NB4 (cell line): ENCODE data around the gene RNU6-7.

Source experiments
- DNase-seq: peaks from one replicate; pipeline ENCODE4 v3.0.0; 2010; ENCODE audit warnings: low read depth
- H3K4me3 ChIP-seq: one replicate; pipeline ENCODE4 v1.5.1; 2011; ENCODE audit warnings: mild to moderate bottlenecking, low read depth, low read length, moderate library complexity
- CTCF ChIP-seq: IDR thresholded peaks from one replicate; pipeline ENCODE4 v1.5.1; 2012; ENCODE audit warnings: low read depth, low read length
- MAX ChIP-seq: IDR thresholded peaks from 2 replicates; pipeline ENCODE4 v1.6.1; 2011; ENCODE audit warnings: low read depth, low read length
- MYC ChIP-seq: IDR thresholded peaks from 2 replicates; pipeline ENCODE4 v1.6.1; 2011; ENCODE audit warnings: low read depth, low read length
- POLR2A ChIP-seq: IDR thresholded peaks from 2 replicates; pipeline ENCODE4 v1.6.1; 2011; ENCODE audit warnings: mild to moderate bottlenecking; ENCODE audit not compliant: insufficient read length; ENCODE audit errors: extremely low read depth

RNU6-7 gene

GRCh38 chr14:32232481-32232880 is 30.6 kb downstream of the RNU6-7 start:
- H3K4me3 ChIP-seq, result no peak overlapping the region
- DNase-seq, result no peak
- TF ChIP-seq MAX, result no peak
- TF ChIP-seq CTCF, result no peak
- TF ChIP-seq POLR2A, result no peak
- no peak for TF ChIP-seq MYC

- TF ChIP-seq CTCF, result no peak
- no peak for TF ChIP-seq POLR2A
Measured at GRCh38 chr14:32233260-32233659, 31.4 kb downstream of the RNU6-7 start.

GRCh38 chr14:32244404-32244803 is 42.6 kb downstream of the RNU6-7 start:
- no peak overlapping the region for H3K4me3 ChIP-seq
- TF ChIP-seq CTCF (no peak), MYC (no peak), MAX (no peak), POLR2A (no peak)
- no peak for DNase-seq

More at GRCh38 chr14:32233260-32233659, 31.4 kb downstream of the RNU6-7 start:
- DNase-seq, result no peak
- no peak overlapping the region for H3K4me3 ChIP-seq

GRCh38 chr14:32246751-32247150 is 44.9 kb downstream of the RNU6-7 start:
- no peak for DNase-seq
- no peak overlapping the region for H3K4me3 ChIP-seq
- TF ChIP-seq POLR2A (no peak), MAX (no peak), MYC (no peak), CTCF (no peak)

- H3K4me3 ChIP-seq, result no peak overlapping the region
- TF ChIP-seq POLR2A (no peak), CTCF (no peak), MYC (no peak), MAX (no peak)
- DNase-seq, result no peak
Measured at GRCh38 chr14:32249371-32249770, 47.5 kb downstream of the RNU6-7 start.

GRCh38 chr14:32249780-32250179 is 47.9 kb downstream of the RNU6-7 start:
- DNase-seq, result no peak
- H3K4me3 ChIP-seq, result no peak overlapping the region
- no peak for TF ChIP-seq CTCF
- no peak for TF ChIP-seq MAX
- no peak for TF ChIP-seq MYC
- TF ChIP-seq POLR2A, result no peak
